NCI-H2081 (cell line): ENCODE data around the gene GABBR2.

Experiments used
- DNase-seq, 2 experiments: peaks; one replicate each; lab custom pipeline; 2025; lab: John Stamatoyannopoulos, UW

Gene GABBR2

DNA sequence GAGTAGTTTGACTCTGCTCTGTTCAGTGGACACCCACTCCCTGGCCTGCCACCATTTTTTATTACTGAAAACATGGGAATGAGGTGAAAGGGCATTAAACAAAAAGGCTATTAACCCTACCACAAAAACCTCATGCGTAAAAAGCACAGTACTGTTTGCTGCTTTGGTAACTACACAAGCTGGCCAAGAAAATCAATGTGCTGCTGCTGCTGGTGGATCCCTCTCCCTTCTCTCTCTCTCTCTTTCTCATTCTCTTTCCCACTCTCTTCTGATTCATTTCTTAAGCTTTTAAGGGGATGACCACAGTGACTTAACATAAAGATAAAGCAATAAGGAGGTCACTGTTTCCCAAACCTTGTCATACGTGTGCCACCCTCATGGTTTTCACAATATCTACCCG lies 270.1 kb downstream of the GABBR2 start:
- no peak for DNase-seq

- no peak for DNase-seq
Measured at GRCh38 chr9:98437458-98438034, 271.2 kb downstream of the GABBR2 start.

DNA sequence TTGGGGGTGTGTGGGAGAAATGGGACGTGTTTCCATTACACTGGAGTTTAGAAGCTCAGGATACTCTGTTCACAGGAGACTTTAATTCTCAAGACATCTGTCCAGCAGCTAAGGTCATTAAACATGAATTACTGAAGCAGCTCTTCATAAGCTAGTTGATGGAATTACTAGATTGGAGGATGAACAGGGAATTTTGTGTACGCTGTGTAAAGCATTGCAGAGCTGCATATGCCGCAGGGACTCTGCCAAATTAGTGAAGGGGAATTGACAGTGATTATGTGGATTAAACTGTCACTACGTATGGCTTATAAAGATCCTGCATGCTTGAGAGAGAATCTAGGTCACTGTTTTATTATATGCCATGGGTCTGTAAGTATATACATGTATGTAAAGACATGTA lies 275.8 kb downstream of the GABBR2 start:
- no peak for DNase-seq

DNA sequence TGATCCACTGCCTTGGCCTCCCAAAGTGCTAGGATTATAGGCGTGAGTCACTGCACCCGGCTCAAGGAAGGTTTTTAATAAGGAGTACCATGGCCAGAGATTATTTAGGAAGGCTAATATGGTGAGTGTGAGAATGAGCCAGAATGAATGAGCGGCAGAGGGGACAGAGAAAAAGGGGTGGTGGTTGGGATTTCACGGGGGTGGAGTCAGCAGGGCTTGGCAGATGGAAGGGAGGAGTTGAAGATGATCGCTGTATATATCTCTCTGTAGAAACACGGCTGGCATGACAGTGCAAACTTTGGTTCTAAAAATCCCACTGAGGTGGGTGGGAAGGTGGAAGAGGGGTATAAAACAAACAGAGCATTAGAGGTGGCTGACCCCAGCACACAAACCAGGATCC lies 276.6 kb downstream of the GABBR2 start:
- no peak for DNase-seq

- DNase-seq = no peak
Measured at GRCh38 chr9:98430535-98431292, 278.0 kb downstream of the GABBR2 start.

- no peak for DNase-seq
Measured at GRCh38 chr9:98429613-98430012, 279.1 kb downstream of the GABBR2 start.

DNA sequence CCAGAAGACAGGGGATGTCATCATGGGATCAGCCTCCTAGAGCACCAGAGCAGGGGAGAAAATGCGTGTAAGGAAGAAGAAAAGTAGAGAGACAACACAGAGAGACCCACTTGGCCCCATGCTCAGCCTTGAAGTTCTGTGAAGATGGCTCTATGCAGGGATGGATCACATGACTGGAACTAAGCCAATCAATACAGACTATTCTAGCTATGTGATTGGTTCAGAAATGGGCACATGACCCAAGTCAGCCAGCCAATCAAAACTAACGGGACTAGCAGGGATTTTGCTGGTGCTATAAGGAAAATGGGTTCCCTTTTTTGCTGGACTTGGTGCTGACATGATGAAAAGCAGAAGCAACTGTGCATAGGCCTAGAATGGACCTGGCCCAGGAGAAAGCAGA lies 280.3 kb downstream of the GABBR2 start:
- no peak for DNase-seq

DNA sequence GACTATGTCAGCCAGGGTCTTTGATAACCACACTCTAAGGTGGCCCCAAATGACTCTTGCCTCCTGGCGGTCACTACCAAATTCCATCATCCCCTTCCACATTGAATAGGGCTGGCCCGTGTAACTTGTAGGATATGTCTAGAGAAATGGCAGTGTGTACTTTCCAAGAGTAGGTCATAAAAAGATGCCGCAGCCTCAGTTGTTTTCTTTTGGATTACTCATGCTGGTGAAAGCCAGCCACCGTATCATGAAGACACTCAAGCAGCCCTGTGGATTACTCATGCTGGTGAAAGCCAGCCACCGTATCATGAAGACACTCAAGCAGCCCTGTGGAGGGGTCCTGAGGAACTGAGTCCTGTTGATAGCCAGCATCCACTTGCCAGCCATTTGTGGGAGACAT lies 281.2 kb downstream of the GABBR2 start:
- no peak for DNase-seq

- DNase-seq = no peak
Measured at GRCh38 chr9:98425079-98425478, 283.7 kb downstream of the GABBR2 start.

GRCh38 chr9:98419260-98419603 lies 289.5 kb downstream of the GABBR2 start:
- DNase-seq = no peak

GRCh38 chr9:98418578-98419259 lies 290.0 kb downstream of the GABBR2 start:
- no peak for DNase-seq

GRCh38 chr9:98416294-98417248 lies 292.2 kb downstream of the GABBR2 start:
- DNase-seq = no peak

DNA sequence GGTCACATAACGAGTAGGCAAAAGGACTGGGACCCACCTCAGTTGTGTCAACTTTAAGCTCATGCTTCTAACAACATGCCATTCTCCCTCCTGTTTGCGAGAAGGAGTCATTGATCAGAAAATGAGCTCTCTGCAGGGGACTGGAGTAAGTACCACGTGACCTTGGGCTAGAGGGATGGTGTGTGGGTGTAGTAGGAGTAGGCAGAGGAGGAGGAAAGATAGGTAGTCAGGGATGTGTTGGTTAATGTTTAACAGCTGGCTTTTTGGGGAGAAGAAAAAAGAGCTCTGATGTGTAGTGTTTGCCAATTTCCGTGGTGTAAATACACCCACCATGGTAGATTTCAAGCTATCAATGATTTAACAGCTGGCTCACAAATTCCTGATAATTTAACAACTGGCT lies 293.0 kb downstream of the GABBR2 start:
- no peak for DNase-seq

- no peak for DNase-seq
Measured at GRCh38 chr9:98413084-98413483, 295.7 kb downstream of the GABBR2 start.

DNA sequence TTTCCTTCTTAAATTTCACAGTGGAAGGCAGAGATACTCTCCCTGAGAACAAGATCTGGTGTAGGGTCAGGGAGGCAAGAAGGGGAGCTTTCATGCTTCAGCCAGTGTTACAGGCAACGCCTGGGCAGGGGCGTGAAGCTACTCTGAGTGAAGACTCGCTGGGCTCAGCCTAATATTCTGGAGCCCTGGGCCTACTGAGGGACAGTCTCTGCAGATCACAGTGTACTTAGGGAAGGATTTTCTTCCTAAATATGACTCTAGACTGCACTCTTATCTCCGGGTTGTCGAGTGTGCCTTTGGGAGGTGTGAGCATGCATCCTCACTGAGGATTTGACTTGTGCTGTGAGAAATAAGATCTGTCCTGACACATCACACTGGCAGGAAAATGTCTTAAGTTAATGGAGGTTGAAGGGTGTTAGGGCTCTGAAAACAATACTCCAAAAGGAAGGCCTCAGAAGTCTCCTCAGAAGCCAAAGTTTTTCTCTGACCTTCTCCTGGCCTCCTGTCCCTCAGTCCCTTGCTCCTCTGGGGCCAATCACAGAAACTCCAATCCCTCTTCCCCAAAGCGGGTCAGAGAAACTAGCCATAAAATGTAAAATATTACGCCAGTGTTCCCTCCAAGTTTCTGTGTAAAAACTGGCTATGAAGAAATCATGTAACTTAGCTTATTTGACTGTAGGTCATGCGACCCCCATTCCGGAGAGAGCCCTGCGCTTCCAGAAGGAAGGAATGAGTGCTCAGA lies 296.5 kb downstream of the GABBR2 start:
- DNase-seq = no peak

DNA sequence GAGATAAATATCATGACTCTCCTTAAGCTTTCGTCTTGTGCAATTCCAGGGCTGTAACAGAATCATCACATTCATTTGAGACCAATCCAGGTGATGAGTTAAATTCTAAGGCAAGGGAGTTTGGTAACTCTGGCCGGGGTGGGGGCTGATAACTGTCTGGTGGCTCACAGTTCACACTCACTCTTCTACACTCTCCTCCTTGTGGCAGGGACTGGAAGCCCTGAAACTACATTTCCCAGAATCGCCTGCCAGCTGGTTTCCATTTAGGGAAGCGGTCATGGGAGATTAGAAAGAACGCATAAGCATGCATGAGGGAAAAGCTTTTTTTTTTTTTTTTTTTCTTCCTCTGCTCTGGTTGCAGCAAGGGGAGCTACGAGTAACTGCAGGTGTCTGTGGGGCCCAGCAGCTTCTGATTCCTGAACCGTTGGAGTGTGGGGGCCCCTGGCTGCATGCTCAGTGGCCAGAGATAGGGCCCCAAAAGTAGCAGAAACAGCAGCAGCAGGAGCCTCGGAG lies 298.5 kb downstream of the GABBR2 start:
- no peak for DNase-seq

DNA sequence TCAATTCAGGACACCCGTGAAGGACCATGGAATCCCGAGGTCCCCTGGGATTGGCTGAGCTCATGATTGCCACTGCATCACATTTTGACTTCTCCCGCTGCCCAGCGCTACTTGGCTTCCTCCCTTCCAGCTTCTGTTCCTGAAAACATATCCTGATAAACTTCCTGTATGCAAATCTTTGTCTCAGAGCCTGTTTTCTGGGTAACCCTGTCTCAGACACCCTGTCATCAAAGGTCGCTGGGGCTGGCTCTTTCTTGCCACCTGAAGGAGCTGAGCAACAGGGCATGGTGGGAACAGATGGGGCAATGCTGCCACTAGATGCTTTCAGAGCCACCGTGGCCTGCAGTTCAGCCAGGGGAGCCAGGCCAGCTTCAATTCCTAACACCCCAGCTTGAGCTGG lies 299.0 kb downstream of the GABBR2 start:
- DNase-seq = no peak

- DNase-seq = no peak
Measured at GRCh38 chr9:98406469-98406868, 302.3 kb downstream of the GABBR2 start.

DNA sequence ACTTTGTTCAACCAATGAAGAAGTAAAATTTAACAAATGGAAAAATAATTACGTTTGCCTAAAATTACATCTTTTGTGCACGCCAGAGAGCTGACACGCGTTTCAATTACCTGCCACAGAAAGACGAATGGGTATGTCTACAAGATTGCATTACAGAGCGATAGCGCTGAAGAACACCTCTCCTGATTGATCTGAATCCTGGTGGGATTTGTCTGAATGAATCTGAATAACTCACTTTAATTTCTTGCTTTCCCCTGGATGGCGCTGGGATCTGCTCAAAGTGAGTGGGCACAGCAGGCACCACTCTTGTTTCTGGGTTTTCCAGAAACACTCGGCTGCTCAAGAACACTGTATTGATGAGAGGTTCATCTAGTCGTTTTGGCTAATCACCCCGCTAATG lies 304.5 kb downstream of the GABBR2 start:
- no peak for DNase-seq

GRCh38 chr9:98403715-98404114 lies 305.0 kb downstream of the GABBR2 start:
- DNase-seq = no peak
